ENCODE results near the gene IFI44L. TPM values are rescaled to one million over a fixed set of nuclear protein-coding genes. Genes with fewer than 3 reads are reported as not detected.

Gene IFI44L
- total RNA-seq, 1 experiment from 2014 or later = 0.10 TPM

- ATAC-seq (no peak), DNase-seq (ENCODE audit: low read depth, low spot score) (no peak)
- Histone ChIP-seq H3K79me2 (ENCODE audit: insufficient read depth, low read length) (no peaks in the 10 kb centered on the region), H3K4me3 (replicated peaks in 1 of 2; ENCODE audit: low read depth in 1 of 2, low read length in 2 of 2) (no peak overlapping the region), H3K27ac (ENCODE audit: low read depth, low read length) (no peak overlapping the region), H3K9me2 (ENCODE audit: insufficient read depth) (no peaks in the 10 kb centered on the region), H3K4me1 (ENCODE audit: control insufficient read depth in 1 of 2, insufficient read depth in 2 of 2, low read length in 2 of 2) (no peaks in the 10 kb centered on the region), H3K27me3 (ENCODE audit: insufficient read depth, low read length) (no peaks in the 10 kb centered on the region), H3K9me3 (ENCODE audit: control insufficient read depth in 1 of 2, insufficient read depth in 1 of 2, low read depth in 1 of 2, low read length in 2 of 2) (no peaks in the 10 kb centered on the region), H3K9ac (ENCODE audit: low read length) (no peak overlapping the region), H4K20me1 (ENCODE audit: insufficient read depth) (no peaks in the 10 kb centered on the region), H3K4me2 (ENCODE audit: low read length) (no peak overlapping the region), H2AFZ (ENCODE audit: low read depth, low read length, poor library complexity, severe bottlenecking) (no peak overlapping the region), H3K36me3 (ENCODE audit: control insufficient read depth in 1 of 2, insufficient read depth in 2 of 2, low read length in 2 of 2) (no peaks in the 10 kb centered on the region)
- POLR2A ChIA-PET = no interaction called here
- intact Hi-C loops (cut with micrococcal nuclease) = loop anchor here (5.0 kb wide), 1 partner anchor 531 kb away; no protein-coding TSS in a partner anchor
- RAD21 ChIA-PET (ENCODE audit: low non-redundant PET in 1 of 2, low total read pairs in 2 of 2, uncharacterized antibody in 2 of 2, unreplicated experiment in 2 of 2) = no interaction called here
- CTCF ChIA-PET = interaction anchor here (1.3 kb wide), 1 partner anchor 61 kb away, joined by 3 read pairs; no protein-coding TSS in a partner anchor
- no TSS peak for BruUV-seq (replicated peaks)
- TF ChIP-seq CBX3 (IDR thresholded peaks at IDR 0.05; ENCODE audit: low read depth) (no peak), ZBTB33 (IDR thresholded peaks at IDR 0.05; ENCODE audit: extremely low read depth, insufficient replicate concordance, low read length) (no peak), EGR1 (IDR thresholded peaks at IDR 0.05; ENCODE audit: low read depth) (no peak), CEBPB (IDR thresholded peaks at IDR 0.05; ENCODE audit: low read depth) (no peak), YY1 (IDR thresholded peaks at IDR 0.05; ENCODE audit: extremely low read depth, insufficient replicate concordance, low read depth, low read length) (no peak), CTCF (IDR thresholded peaks at IDR 0.05 in 2 of 3, conservative IDR thresholded peaks at IDR 0.05 in 1 of 3; ENCODE audit: borderline replicate concordance in 1 of 3, insufficient read depth in 1 of 3, low read depth in 2 of 3, low read length in 2 of 3) (no peak), SRF (IDR thresholded peaks at IDR 0.05; ENCODE audit: low read depth) (no peak), JUND (IDR thresholded peaks at IDR 0.05) (no peak), SIN3A (IDR thresholded peaks at IDR 0.05; ENCODE audit: low read depth) (no peak), ATF3 (IDR thresholded peaks at IDR 0.05) (no peak), SP1 (IDR thresholded peaks at IDR 0.05; ENCODE audit: low read depth) (no peak), RAD21 (IDR thresholded peaks at IDR 0.05; ENCODE audit: low read depth) (no peak), ELF1 (IDR thresholded peaks at IDR 0.05; ENCODE audit: borderline replicate concordance, low read depth) (no peak), ZFX (IDR thresholded peaks at IDR 0.05) (no peak), ZNF274 (IDR thresholded peaks at IDR 0.05; ENCODE audit: low read depth, low read length) (no peak), REST (IDR thresholded peaks at IDR 0.05; ENCODE audit: low read depth) (no peak), POLR2A (IDR thresholded peaks at IDR 0.05; ENCODE audit: borderline replicate concordance, extremely low read depth, insufficient read depth, insufficient read length) (no peak)
These were observed 58.1 kb downstream of the IFI44L start for GRCh38 chr1:78678324-78678723.

Data from HCT116 (cell line).